Dendritic cell treated with granulocyte-macrophage colony-stimulating factor and Interleukin-4, amounts not matched to agents 40 ng/mL and 50 ng/mL, for 4 days (primary cell): Measurements from ENCODE around the gene F2RL2.
A peak's percentile ranks its signal among the peaks of the same experiment; 100 is the strongest.

Experiments used
- H3K27ac Mint-ChIP-seq: one replicate; pipeline ENCODE4 v1.8.0; 2022; ENCODE audit warnings: mild to moderate bottlenecking, mixed read lengths
- H3K27me3 Mint-ChIP-seq: one replicate; pipeline ENCODE4 v1.8.0; 2022; ENCODE audit warnings: mild to moderate bottlenecking, mixed read lengths
- H3K36me3 Mint-ChIP-seq: one replicate; pipeline ENCODE4 v1.8.0; 2022; ENCODE audit warnings: low read depth, mixed read lengths
- H3K4me1 Mint-ChIP-seq: one replicate; pipeline ENCODE4 v1.8.0; 2022; ENCODE audit warnings: low read depth, mixed read lengths
- H3K4me3 Mint-ChIP-seq: one replicate; pipeline ENCODE4 v1.8.0; 2022; ENCODE audit warnings: mild to moderate bottlenecking, moderate library complexity, mixed read lengths
- H3K9me3 Mint-ChIP-seq: one replicate; pipeline ENCODE4 v1.8.0; 2022; ENCODE audit warnings: mixed read lengths
- intact Hi-C: fragments of 100-400 bp; cut with micrococcal nuclease; formaldehyde crosslinking; loops from one replicate; pipeline ENCODE4 v1.15.0; 2022

Gene F2RL2

GRCh38 chr5:76590027-76590426 is 33.2 kb downstream of the F2RL2 start:
- Mint-ChIP-seq H3K4me1 (no peaks in the 10 kb centered on the region), H3K9me3 (no peaks in the 10 kb centered on the region), H3K4me3 (no peak overlapping the region), H3K36me3 (peaks cover 56% of the 10 kb centered on the region), H3K27ac (no peak overlapping the region), H3K27me3 (no peaks in the 10 kb centered on the region)
- intact Hi-C loops, result no loop called here

- Mint-ChIP-seq H3K9me3 (no peaks in the 10 kb centered on the region), H3K4me1 (peaks cover 18% of the 10 kb centered on the region), H3K27ac (no peak overlapping the region), H3K4me3 (no peak overlapping the region), H3K27me3 (no peaks in the 10 kb centered on the region), H3K36me3 (peaks cover 32% of the 10 kb centered on the region)
- intact Hi-C loops, result loop anchor here (10.0 kb wide), 1 partner anchor 112 kb away; no protein-coding TSS in a partner anchor
Measured at GRCh38 chr5:76586531-76586930, 36.7 kb downstream of the F2RL2 start.

GRCh38 chr5:76585783-76586217 is 37.4 kb downstream of the F2RL2 start:
- H3K4me1 Mint-ChIP-seq, result peaks cover 26% of the 10 kb centered on the region
- no peaks in the 10 kb centered on the region for H3K9me3 Mint-ChIP-seq
- H3K27me3 Mint-ChIP-seq, result no peaks in the 10 kb centered on the region
- intact Hi-C loops, result loop anchor here (10.0 kb wide), 1 partner anchor 111 kb away; no protein-coding TSS in a partner anchor
- peaks cover 25% of the 10 kb centered on the region for H3K36me3 Mint-ChIP-seq
- no peak overlapping the region for H3K27ac Mint-ChIP-seq
- H3K4me3 Mint-ChIP-seq, result no peak overlapping the region

GRCh38 chr5:76583163-76584047 is 39.8 kb downstream of the F2RL2 start:
- H3K4me1 Mint-ChIP-seq, result peaks cover 35% of the 10 kb centered on the region

GRCh38 chr5:76582230-76583162 is 40.7 kb downstream of the F2RL2 start:
- H3K9me3 Mint-ChIP-seq, result no peaks in the 10 kb centered on the region
- peaks cover 42% of the 10 kb centered on the region for H3K4me1 Mint-ChIP-seq
- H3K27me3 Mint-ChIP-seq, result no peaks in the 10 kb centered on the region
- peaks cover 24% of the 10 kb centered on the region for H3K36me3 Mint-ChIP-seq
- intact Hi-C loops, result loop anchor here (1.0 to 10.0 kb wide), 2 partner anchors 108 to 179 kb away; partner anchors contain the start of gene IQGAP2
- H3K27ac Mint-ChIP-seq, result peak overlapping the region; percentile 79
- H3K4me3 Mint-ChIP-seq, result no peak overlapping the region

More at GRCh38 chr5:76583163-76584047, 39.8 kb downstream of the F2RL2 start:
- intact Hi-C loops, result loop anchor here (10.0 kb wide), 1 partner anchor 109 kb away; no protein-coding TSS in a partner anchor
- Mint-ChIP-seq H3K36me3 (peaks cover 20% of the 10 kb centered on the region), H3K27ac (no peak overlapping the region), H3K4me3 (no peak overlapping the region), H3K9me3 (no peaks in the 10 kb centered on the region), H3K27me3 (no peaks in the 10 kb centered on the region)

- intact Hi-C loops, result loop anchor here (2.0 to 10.0 kb wide), 2 partner anchors 34 to 106 kb away; no protein-coding TSS in a partner anchor
- Mint-ChIP-seq H3K27me3 (no peaks in the 10 kb centered on the region), H3K27ac (peak overlapping the region; percentile 79), H3K36me3 (peaks cover 23% of the 10 kb centered on the region), H3K4me1 (peaks cover 42% of the 10 kb centered on the region), H3K4me3 (no peak overlapping the region), H3K9me3 (no peaks in the 10 kb centered on the region)
Measured at GRCh38 chr5:76580981-76581380, 42.2 kb downstream of the F2RL2 start.

GRCh38 chr5:76579166-76579937 is 43.9 kb downstream of the F2RL2 start:
- peaks cover 13% of the 10 kb centered on the region for H3K36me3 Mint-ChIP-seq
- H3K27ac Mint-ChIP-seq, result no peak overlapping the region
- no peak overlapping the region for H3K4me3 Mint-ChIP-seq
- H3K27me3 Mint-ChIP-seq, result no peaks in the 10 kb centered on the region
- intact Hi-C loops, result no loop called here
- peaks cover 39% of the 10 kb centered on the region for H3K4me1 Mint-ChIP-seq
- H3K9me3 Mint-ChIP-seq, result no peaks in the 10 kb centered on the region

- H3K9me3 Mint-ChIP-seq, result no peaks in the 10 kb centered on the region
- peaks cover 28% of the 10 kb centered on the region for H3K4me1 Mint-ChIP-seq
- peaks cover 12% of the 10 kb centered on the region for H3K36me3 Mint-ChIP-seq
- no peaks in the 10 kb centered on the region for H3K27me3 Mint-ChIP-seq
- H3K27ac Mint-ChIP-seq, result no peak overlapping the region
- intact Hi-C loops, result no loop called here
- no peak overlapping the region for H3K4me3 Mint-ChIP-seq
Measured at GRCh38 chr5:76576996-76577395, 46.2 kb downstream of the F2RL2 start.

- H3K4me3 Mint-ChIP-seq, result no peak overlapping the region
- no peaks in the 10 kb centered on the region for H3K27me3 Mint-ChIP-seq
- H3K36me3 Mint-ChIP-seq, result peaks cover 12% of the 10 kb centered on the region
- H3K9me3 Mint-ChIP-seq, result no peaks in the 10 kb centered on the region
- H3K27ac Mint-ChIP-seq, result no peak overlapping the region
- intact Hi-C loops, result no loop called here
- peaks cover 27% of the 10 kb centered on the region for H3K4me1 Mint-ChIP-seq
Measured at GRCh38 chr5:76576450-76576849, 46.8 kb downstream of the F2RL2 start.

GRCh38 chr5:76571559-76571958 is 51.6 kb downstream of the F2RL2 start:
- intact Hi-C loops, result no loop called here
- H3K36me3 Mint-ChIP-seq, result peaks cover 17% of the 10 kb centered on the region
- H3K27ac Mint-ChIP-seq, result no peak overlapping the region
- peaks cover 18% of the 10 kb centered on the region for H3K4me1 Mint-ChIP-seq
- no peak overlapping the region for H3K4me3 Mint-ChIP-seq
- H3K27me3 Mint-ChIP-seq, result no peaks in the 10 kb centered on the region
- no peaks in the 10 kb centered on the region for H3K9me3 Mint-ChIP-seq

- H3K9me3 Mint-ChIP-seq, result no peaks in the 10 kb centered on the region
- H3K27me3 Mint-ChIP-seq, result no peaks in the 10 kb centered on the region
- no peak overlapping the region for H3K4me3 Mint-ChIP-seq
- peaks cover 22% of the 10 kb centered on the region for H3K4me1 Mint-ChIP-seq
- intact Hi-C loops, result no loop called here
- H3K36me3 Mint-ChIP-seq, result peaks cover 32% of the 10 kb centered on the region
- no peak overlapping the region for H3K27ac Mint-ChIP-seq
Measured at GRCh38 chr5:76570153-76570552, 53.0 kb downstream of the F2RL2 start.
